Nephron (organoid): ENCODE measurements around the gene ZER1.
A peak's percentile ranks its signal among the peaks of the same experiment; 100 is the strongest.
"Not testable (repeated sequence)": the region's sequence is repeated elsewhere in the genome, so short reads cannot be mapped to it uniquely, and the experiment has no call there.

Experiments used
- H3K27ac Mint-ChIP-seq, 3 experiments: 2 replicates each; pipeline ENCODE4 v1.8.0; 2020; ENCODE audit warnings: mixed read lengths in 3 of 3, mild to moderate bottlenecking in 2 of 3, moderate library complexity in 1 of 3
- H3K27me3 Mint-ChIP-seq: 2 replicates; pipeline ENCODE4 v1.8.0; 2021; ENCODE audit warnings: low read depth, mild to moderate bottlenecking, moderate library complexity, mixed read lengths
- H3K36me3 Mint-ChIP-seq: 2 replicates; pipeline ENCODE4 v1.8.0; 2020; ENCODE audit warnings: low read depth, mixed read lengths
- H3K4me1 Mint-ChIP-seq: 2 replicates; pipeline ENCODE4 v1.8.0; 2020; ENCODE audit warnings: mixed read lengths
- H3K4me3 Mint-ChIP-seq, 3 experiments: 2 replicates each; pipeline ENCODE4 v1.8.0; 2020; ENCODE audit warnings: mild to moderate bottlenecking in 3 of 3, mixed read lengths in 3 of 3, moderate library complexity in 2 of 3
- H3K9me3 Mint-ChIP-seq: 2 replicates; pipeline ENCODE4 v1.8.0; 2020; ENCODE audit warnings: mixed read lengths
- TF ChIP-seq, protein P1 (sequence below), 3 experiments: fragments of 200-600 bp; sonication (generic); IDR thresholded peaks; one replicate each; pipeline ENCODE4 v1.5.0; 2021; ENCODE audit warnings: antibody characterized with exemption in 3 of 3; ENCODE audit not compliant: unreplicated experiment in 3 of 3

ZER1 gene

DNA sequence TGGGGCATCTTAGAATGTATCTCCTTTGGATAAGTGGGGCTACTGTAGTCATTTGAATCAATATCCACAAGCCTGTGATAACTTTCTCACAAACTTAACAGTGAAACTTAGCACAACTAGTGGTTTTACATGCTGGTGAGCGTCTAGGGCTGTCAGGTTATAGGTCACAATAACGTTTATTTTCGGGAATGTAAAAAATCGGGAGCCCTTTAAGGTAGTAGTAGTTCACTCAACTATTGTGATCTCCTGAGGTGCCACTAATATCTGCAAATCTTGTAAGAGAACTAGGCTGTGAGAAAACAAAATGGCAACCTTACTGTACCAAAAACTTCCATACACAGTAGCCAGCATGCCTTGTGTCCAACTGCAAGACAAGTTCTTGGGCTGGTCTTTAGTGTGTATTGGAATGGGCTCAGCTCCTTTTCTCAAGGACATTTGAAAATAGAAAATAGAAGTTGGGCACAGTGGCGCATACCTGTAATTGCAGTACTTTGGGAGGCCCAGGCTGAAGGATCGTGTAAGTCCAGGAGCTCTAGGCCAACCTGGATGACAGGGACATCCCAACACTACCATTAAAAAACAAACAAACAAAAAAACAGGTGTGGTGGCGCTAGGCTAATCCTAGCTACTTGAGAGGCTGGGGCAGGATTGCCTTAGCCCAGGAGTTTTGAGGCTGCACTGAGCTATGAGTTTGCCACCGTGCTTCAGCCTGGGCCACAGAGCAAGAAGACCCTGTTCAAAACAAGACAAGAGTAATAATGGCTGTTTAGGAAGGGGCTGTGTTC is 74.6 kb downstream of the ZER1 start:
- Mint-ChIP-seq H3K27ac (peak overlapping the region in 1 of 3 experiments; percentile 59), H3K4me1 (peaks cover 7% of the 10 kb centered on the region), H3K4me3 (no peak overlapping the region), H3K36me3 (peaks cover 43% of the 10 kb centered on the region), H3K9me3 (no peaks in the 10 kb centered on the region), H3K27me3 (no peaks in the 10 kb centered on the region)
- TF ChIP-seq, protein P1, sequence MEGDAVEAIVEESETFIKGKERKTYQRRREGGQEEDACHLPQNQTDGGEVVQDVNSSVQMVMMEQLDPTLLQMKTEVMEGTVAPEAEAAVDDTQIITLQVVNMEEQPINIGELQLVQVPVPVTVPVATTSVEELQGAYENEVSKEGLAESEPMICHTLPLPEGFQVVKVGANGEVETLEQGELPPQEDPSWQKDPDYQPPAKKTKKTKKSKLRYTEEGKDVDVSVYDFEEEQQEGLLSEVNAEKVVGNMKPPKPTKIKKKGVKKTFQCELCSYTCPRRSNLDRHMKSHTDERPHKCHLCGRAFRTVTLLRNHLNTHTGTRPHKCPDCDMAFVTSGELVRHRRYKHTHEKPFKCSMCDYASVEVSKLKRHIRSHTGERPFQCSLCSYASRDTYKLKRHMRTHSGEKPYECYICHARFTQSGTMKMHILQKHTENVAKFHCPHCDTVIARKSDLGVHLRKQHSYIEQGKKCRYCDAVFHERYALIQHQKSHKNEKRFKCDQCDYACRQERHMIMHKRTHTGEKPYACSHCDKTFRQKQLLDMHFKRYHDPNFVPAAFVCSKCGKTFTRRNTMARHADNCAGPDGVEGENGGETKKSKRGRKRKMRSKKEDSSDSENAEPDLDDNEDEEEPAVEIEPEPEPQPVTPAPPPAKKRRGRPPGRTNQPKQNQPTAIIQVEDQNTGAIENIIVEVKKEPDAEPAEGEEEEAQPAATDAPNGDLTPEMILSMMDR (IDR thresholded peaks at IDR 0.05; ENCODE audit: unreplicated experiment in 3 of 3), result no peak

DNA sequence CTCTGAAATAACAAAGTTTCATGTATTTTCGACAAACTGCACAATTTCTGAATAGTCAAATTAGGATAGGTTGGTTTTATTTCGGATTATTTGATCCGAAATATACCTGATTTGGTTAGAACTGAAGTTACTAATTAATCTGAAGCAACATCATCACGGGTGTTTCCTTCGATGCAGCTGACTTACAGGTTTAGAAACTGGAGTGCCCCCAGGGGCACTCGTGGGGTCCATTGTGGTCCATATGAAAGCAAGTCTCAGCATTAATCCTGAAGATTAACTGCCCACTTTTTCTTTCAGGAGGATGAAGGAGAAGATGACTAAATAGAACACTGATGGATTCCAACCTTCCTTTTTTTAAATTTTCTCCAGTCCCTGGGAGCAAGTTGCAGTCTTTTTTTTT is 77.4 kb downstream of the ZER1 start:
- Mint-ChIP-seq H3K27ac (no peak overlapping the region), H3K36me3 (peaks cover 54% of the 10 kb centered on the region), H3K9me3 (no peaks in the 10 kb centered on the region), H3K4me3 (peak overlapping the region in 1 of 3 experiments; percentile 32), H3K27me3 (no peaks in the 10 kb centered on the region), H3K4me1 (peaks cover 14% of the 10 kb centered on the region)
- TF ChIP-seq, protein P1 (IDR thresholded peaks at IDR 0.05; ENCODE audit: unreplicated experiment in 3 of 3), result no peak

DNA sequence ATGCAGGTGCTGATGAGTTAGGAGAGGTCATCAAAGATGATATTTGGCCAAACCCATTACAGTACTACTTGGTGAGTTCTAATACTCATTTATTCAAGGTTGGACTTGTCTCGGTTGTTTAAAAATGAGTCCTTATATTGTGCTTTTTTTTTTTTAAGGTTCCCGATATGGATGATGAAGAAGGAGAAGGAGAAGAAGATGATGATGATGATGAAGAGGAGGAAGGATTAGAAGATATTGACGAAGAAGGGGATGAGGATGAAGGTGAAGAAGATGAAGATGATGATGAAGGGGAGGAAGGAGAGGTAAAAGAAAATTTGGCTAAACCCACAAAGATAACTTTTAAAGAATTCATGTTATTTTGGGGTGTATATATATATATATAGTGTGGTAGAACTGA is 78.0 kb downstream of the ZER1 start:
- peak overlapping the region in 1 of 3 experiments; percentile 1 for H3K27ac Mint-ChIP-seq
- not testable (repeated sequence) for H3K27me3 Mint-ChIP-seq, H3K4me3 Mint-ChIP-seq, H3K9me3 Mint-ChIP-seq
- peaks cover 54% of the 10 kb centered on the region for H3K36me3 Mint-ChIP-seq
- peaks cover 14% of the 10 kb centered on the region for H3K4me1 Mint-ChIP-seq

DNA sequence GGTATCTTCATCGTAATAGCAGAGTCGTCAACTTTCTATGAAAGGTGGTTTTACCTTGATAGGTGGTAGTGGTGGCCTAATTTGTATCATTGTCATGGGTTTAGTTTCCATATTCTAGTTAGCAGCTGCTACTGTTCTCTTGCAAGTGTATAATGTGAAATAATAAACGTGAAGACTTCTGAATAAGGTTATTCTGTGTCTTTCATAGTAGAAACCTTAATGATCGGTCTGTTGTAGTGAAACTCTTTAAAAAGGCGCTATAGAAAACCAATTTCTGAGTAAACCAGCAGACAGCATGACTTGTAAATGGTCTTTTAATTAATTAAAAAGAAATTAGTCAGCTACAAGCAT is 81.1 kb downstream of the ZER1 start:
- Mint-ChIP-seq H3K4me1 (peaks cover 28% of the 10 kb centered on the region), H3K4me3 (peak overlapping the region; percentile 97 to 98 (median 97)), H3K27me3 (no peaks in the 10 kb centered on the region), H3K36me3 (peaks cover 36% of the 10 kb centered on the region), H3K9me3 (no peaks in the 10 kb centered on the region), H3K27ac (peak overlapping the region; percentile 84 to 97 (median 91))
- TF ChIP-seq, protein P1 (IDR thresholded peaks at IDR 0.05; ENCODE audit: unreplicated experiment in 3 of 3), result no peak

DNA sequence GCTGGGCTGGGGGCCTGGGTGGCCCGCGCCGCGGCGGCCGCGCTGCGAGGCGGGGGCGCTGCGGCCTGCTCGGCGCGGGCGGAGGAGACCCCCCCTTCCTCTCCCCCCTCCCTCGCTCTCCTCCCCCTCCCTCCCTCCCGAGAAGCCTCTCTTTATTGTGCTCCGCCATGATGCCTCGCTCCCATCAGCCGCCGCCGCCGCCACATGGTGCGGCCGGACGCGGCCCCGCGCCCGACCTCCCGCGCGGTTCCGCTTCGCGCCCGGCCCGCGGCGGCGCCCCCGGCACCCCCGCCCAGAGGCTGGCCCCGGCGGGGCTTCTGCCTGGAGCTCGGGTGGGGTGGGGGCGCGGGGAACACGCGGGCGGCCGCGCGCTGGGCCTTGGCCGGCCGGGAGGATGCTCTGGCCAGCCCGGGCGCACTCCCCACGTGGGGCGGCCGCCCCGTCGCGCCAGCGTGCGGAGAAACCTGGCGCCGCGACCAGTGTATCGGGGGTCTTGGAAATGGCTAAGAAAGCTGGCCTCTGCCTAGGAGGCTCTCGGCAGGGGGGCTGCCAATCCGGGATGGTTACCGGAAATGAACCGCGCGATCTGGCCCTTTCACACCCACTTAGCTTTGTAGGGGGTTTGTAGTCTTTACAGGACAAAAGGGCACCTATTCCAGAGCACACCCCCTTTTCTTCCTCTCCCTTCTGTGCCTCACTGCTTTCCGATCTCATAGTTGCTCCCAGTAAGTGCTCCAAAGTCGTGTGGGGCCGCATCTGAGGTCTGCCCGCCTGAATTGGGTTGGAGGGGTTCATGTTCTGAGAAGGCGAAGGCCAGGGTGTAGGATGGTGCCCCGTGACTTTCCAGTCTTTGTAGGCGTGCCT is 81.7 kb downstream of the ZER1 start:
- TF ChIP-seq, protein P1 (IDR thresholded peaks at IDR 0.05; ENCODE audit: unreplicated experiment in 3 of 3), result no peak
- Mint-ChIP-seq H3K4me1 (peaks cover 33% of the 10 kb centered on the region), H3K4me3 (peak overlapping the region; percentile 97 to 98 (median 97)), H3K27me3 (no peaks in the 10 kb centered on the region), H3K36me3 (peaks cover 36% of the 10 kb centered on the region), H3K9me3 (no peaks in the 10 kb centered on the region), H3K27ac (peak overlapping the region; percentile 84 to 97 (median 91))

DNA sequence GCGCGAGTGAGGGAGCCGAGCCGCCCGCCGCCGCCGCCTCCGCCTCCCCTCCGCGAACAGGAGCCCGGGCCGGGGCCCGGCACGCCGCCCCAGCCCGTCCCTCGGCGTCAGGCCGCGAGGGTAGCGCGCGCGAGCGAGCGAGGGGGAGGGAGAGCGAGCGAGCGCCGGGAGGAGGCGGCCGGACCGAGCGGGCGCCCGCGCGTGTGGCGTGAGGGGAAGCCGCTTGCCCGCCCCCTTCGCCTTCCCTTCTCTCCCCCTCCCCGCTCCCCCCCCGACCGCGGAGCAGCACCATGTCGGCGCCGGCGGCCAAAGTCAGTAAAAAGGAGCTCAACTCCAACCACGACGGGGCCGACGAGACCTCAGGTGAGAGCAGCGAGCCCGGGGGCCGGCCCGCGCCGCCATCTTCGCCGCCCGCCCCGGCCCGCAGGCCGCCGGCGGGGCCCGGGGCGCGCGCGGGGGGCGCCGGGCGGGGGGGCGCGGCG is 82.4 kb downstream of the ZER1 start:
- Mint-ChIP-seq H3K9me3 (no peaks in the 10 kb centered on the region), H3K27me3 (no peaks in the 10 kb centered on the region), H3K27ac (peak overlapping the region in 1 of 3 experiments; percentile 77), H3K4me3 (peak overlapping the region; percentile 64 to 74 (median 71)), H3K4me1 (peaks cover 40% of the 10 kb centered on the region), H3K36me3 (peaks cover 29% of the 10 kb centered on the region)
- TF ChIP-seq, protein P1 (IDR thresholded peaks at IDR 0.05; ENCODE audit: unreplicated experiment in 3 of 3), result no peak
